Measurements from ENCODE around the gene LRRC27.

GRCh38 chr10:132416566-132417256, 84.7 kb downstream of the LRRC27 start:
- TF ChIP-seq CTCF (IDR thresholded peaks at IDR 0.05) (no peak), POLR2AphosphoS5 (IDR thresholded peaks at IDR 0.05) (no peak)

All from breast epithelium (tissue), 3 donors.